ENCODE results near the gene HNRNPC. TPM values are rescaled to one million over a fixed set of nuclear protein-coding genes. Genes with fewer than 3 reads are reported as not detected.
"Not testable (repeated sequence)": the region's sequence is repeated elsewhere in the genome, so short reads cannot be mapped to it uniquely, and the experiment has no call there.

Gene HNRNPC
- polyA plus RNA-seq (ENCODE audit: insufficient read length in 12 of 12) = 100 to 1,000 TPM in 11 of 12 donors, not detected in 1; 385 to 728 (median 453) TPM
- long read RNA-seq, donor 1, transcript HNRNPC-205 (9 exons, 1,375 nt) = major isoform, 56 of 420 reads
- long read RNA-seq, donor 1, transcript HNRNPC-211 (9 exons, 1,784 nt) = minor isoform, 10 of 420 reads
- long read RNA-seq, donor 1, transcript HNRNPC-206 (3 exons, 724 nt) = minor isoform, 15 of 420 reads
- long read RNA-seq, donor 1, transcript HNRNPC-230 (8 exons, 1,371 nt) = minor isoform, 9 of 420 reads
- long read RNA-seq, donor 1, partial matches to known transcripts = 273 of 420 reads
- long read RNA-seq, donor 1, other reads (novel, unspliced or antisense) = 43 of 420 reads
- long read RNA-seq, donor 2, full-length matches to known transcripts = 55 of 250 reads
- long read RNA-seq, donor 2, partial matches to known transcripts = 168 of 250 reads
- long read RNA-seq, donor 2, other reads (novel, unspliced or antisense) = 27 of 250 reads
- long read RNA-seq, donor 3, full-length matches to known transcripts = 32 of 115 reads
- long read RNA-seq, donor 3, partial matches to known transcripts = 71 of 115 reads
- long read RNA-seq, donor 3, other reads (novel, unspliced or antisense) = 12 of 115 reads
- long read RNA-seq, donor 4, full-length matches to known transcripts = 24 of 91 reads
- long read RNA-seq, donor 4, partial matches to known transcripts = 57 of 91 reads
- long read RNA-seq, donor 4, other reads (novel, unspliced or antisense) = 10 of 91 reads
- long read RNA-seq, donor 5, full-length matches to known transcripts = 111 of 301 reads
- long read RNA-seq, donor 5, partial matches to known transcripts = 143 of 301 reads
- long read RNA-seq, donor 5, other reads (novel, unspliced or antisense) = 47 of 301 reads
- long read RNA-seq, donor 6, transcript HNRNPC-211 (9 exons, 1,784 nt) = minor isoform, 6 of 155 reads
- long read RNA-seq, donor 6, transcript HNRNPC-205 (9 exons, 1,375 nt) = major isoform, 22 of 155 reads
- long read RNA-seq, donor 6, partial matches to known transcripts = 88 of 155 reads
- long read RNA-seq, donor 6, other reads (novel, unspliced or antisense) = 27 of 155 reads
- long read RNA-seq, donor 7, transcript HNRNPC-205 (9 exons, 1,375 nt) = major isoform, 6 of 89 reads
- long read RNA-seq, donor 7, transcript HNRNPC-211 (9 exons, 1,784 nt) = minor isoform, 5 of 89 reads
- long read RNA-seq, donor 7, partial matches to known transcripts = 63 of 89 reads
- long read RNA-seq, donor 7, other reads (novel, unspliced or antisense) = 5 of 89 reads
- long read RNA-seq, donor 8, transcript HNRNPC-230 (8 exons, 1,371 nt) = minor isoform, 18 of 236 reads
- long read RNA-seq, donor 8, transcript HNRNPC-206 (3 exons, 724 nt) = minor isoform, 7 of 236 reads
- long read RNA-seq, donor 8, transcript HNRNPC-205 (9 exons, 1,375 nt) = major isoform, 34 of 236 reads
- long read RNA-seq, donor 8, transcript HNRNPC-211 (9 exons, 1,784 nt) = minor isoform, 6 of 236 reads
- long read RNA-seq, donor 8, partial matches to known transcripts = 106 of 236 reads
- long read RNA-seq, donor 8, other reads (novel, unspliced or antisense) = 51 of 236 reads
- long read RNA-seq, donor 9, full-length matches to known transcripts = 37 of 178 reads
- long read RNA-seq, donor 9, partial matches to known transcripts = 121 of 178 reads
- long read RNA-seq, donor 9, other reads (novel, unspliced or antisense) = 20 of 178 reads
- long read RNA-seq, donor 10, full-length matches to known transcripts = 81 of 216 reads
- long read RNA-seq, donor 10, partial matches to known transcripts = 93 of 216 reads
- long read RNA-seq, donor 10, other reads (novel, unspliced or antisense) = 42 of 216 reads
- long read RNA-seq, donor 11, full-length matches to known transcripts = 81 of 282 reads
- long read RNA-seq, donor 11, partial matches to known transcripts = 160 of 282 reads
- long read RNA-seq, donor 11, other reads (novel, unspliced or antisense) = 41 of 282 reads

DNA sequence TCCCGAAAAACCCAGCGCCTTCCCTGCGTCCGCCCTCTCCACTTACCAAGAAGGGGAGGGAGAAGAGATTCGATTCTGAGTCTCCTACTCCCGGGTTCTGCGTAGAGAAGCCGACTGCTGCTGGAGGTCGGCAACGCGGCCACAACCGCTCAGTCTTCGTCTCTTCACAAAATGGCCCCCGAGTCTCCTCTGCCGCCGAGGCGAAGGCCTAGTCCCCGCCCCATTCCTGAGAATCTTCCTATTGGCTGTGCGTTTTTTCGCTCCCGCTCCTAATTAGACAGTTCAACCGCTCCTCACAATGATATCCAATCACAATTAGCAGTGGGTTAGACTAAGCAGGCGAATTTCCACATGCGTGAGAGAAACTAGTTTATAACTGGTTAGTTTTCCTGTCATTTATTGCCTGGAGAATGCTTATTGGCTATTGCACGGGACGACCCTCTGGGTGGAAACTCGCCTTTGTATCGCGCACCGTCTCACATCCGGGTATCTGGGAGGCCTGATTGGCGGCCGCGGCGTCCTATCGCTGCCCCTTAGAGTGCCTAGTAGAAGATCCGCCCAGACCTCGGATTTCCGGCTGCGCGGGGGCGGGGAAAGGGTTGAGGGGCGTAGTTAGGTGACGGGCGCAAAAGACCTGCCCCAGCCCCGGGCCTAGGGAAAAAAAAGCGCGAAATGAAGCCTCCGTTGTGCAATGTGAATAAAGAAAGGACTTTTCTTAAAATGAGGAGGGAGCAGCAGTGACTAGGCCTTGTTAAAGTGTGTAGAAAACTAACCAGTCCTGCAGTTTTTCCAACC lies at the start of gene HNRNPC:
HNRNPC (minus strand) TSS at position 191 of the 795 bp plus-strand sequence. CDS start 35,249 bp downstream, outside the sequence.
- DNase-seq = peak; percentile 100

DNA sequence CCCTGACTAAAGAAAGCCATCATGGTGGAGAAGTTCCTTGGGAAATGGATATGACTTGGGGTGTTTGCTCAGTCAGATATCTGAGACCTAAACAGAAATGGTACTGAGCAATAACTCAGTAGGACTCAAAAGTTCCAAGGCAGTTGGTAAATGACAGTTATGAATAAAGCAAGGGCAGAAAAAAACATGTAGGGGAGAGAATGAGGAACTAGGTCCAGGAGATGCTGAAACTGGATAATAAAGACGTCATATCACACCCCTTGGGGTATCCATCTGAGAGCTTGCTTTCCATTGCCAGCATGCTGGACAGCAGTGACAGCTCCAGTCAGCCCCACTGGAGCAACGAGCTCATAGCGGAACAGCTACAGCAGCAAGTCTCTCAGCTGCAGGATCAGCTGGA lies 48.2 kb upstream of the HNRNPC start:
- no peak for DNase-seq

DNA sequence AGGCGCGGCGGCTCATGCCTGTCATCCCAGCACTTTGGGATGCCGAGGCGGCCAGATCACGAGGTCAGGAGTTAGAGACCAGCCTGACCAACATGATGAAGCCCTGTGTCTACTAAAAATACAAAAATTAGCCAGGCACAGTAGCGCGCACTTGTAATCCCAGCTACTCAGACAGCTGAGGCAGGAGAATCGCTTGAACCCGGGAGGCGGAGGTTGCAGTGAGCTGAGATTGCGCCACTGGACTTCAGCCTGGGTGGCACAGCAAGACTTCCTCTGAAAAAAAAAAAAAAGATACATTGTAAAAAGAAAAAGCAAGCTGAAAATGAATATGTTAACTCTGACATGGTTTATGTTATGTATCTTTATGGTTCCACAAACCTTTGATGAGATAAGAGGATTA lies 44.3 kb upstream of the HNRNPC start:
- DNase-seq = no peak

DNA sequence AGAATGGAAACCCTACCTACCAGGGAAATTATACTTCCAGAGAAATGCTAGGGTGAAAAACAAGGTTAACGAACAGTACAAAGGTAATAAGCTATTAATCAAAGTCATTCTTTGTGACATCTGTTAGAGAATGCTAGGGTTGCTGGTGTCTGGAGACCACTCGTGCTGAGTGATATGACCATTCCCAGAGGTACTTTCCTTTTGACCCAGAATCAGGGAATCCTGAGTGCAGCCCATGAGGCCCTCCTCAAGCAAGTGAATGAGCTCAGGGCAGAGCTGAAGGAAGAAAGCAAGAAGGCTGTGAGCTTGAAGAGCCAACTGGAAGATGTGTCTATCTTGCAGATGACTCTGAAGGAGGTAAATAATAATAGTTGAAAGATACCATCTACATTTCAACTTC lies 42.4 kb upstream of the HNRNPC start:
- no peak for DNase-seq

DNA sequence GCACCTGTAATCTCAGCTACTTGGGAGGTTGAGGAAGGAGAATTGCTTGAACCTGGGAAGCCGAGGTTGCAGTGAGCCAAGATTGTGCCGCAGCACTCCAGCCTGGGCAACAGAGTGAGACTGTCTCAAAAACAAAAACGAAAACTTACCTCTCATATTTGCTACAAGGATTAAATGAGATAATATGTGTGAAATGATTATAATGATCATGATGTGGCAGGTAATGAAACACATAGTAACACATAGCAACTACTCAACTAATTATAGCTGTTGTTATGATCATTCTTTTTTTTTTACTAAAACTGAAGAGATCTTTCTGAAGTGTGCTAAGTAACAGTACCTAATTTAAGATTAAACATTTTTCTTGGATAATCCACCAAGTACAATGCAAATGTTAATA lies 40.7 kb upstream of the HNRNPC start:
- DNase-seq = no peak

DNA sequence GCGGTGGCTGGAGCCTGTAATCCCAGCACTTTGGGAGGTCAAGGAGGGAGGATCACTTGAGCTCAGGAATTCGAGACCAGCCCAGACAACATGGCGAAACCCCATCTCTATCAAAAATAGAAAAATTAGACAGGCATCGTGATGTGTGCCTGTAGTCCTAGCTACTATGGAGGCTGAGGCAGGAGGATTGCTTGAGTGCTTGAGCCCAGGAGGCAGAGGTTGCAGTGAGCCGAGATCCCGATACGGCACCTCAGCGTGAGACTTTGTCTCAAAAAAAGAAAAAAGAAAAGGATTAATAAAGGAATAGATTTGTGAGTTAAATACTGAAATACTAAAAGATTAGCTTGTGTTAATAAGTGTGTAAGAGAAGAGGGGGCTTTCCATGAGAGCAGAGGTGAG lies 40.0 kb upstream of the HNRNPC start:
- no peak for DNase-seq

DNA sequence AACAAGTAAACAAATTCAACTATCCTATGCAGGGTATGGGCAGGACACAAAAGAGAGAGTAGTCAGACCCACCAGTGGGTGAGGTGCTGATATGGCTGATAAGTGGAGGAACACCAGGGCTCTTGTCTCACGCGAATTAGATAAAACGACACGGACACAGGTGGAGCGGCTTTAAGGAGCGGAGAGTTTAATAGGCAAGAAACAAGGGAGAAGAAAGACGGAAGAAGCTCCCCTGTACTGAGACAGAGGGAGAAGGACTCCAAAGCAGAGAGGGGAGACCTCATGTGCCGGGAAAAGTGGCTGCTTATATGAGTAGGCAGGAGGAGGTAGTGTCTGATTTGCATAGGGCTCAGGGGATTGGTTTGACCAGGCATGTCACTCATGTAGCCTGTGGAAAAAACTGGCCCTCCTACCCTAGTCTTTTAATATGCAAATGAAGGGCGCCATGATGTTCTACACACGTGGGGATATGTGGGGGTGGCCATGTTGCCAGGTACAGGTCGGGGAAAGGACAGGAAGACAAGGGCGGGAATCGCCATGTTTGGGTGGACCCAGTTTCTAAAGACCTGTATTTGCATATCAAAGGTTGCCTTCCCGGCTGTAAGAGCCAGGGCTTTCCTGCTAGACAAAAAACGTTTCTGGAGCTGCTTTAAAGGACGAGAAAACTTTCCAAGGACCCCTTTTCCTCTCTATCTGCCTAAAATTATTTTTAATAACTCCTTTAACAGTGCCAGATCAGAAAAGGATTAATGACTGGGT lies 39.4 kb upstream of the HNRNPC start:
- DNase-seq = peak; percentile 17

DNA sequence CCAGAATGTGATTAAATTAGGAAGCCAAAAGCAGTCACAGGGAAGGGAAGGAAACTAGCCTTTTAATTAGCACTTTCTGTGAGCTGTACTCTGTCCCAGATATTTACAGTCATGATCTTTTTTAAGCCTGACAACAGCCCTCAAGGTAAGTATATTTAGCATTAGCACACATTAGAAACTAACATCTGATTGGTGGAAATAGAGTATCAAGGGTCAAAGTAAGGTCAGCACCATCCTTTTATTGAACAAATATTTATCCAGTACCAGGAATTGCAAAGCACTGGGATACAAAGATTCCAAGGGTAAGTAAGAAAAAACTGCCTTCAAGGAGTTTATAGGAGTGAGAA lies 38.9 kb upstream of the HNRNPC start:
- DNase-seq = no peak

DNA sequence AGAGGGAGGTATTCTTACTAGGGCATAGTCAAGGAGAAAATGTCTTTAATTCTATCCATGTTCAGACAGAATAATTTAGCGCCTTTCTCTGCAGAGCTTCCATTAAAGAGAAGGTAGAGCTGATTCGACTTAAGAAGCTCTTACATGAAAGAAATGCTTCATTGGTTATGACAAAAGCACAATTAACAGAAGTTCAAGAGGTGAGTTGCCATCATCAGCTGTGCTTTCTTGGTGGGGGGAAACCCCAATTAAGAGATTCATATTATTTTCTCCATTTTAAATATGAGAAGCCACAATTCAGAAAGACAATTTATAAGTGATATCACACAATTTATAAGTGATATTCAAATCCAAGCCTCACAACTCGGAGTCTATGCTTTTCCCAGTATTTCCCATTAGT lies 38.4 kb upstream of the HNRNPC start:
- DNase-seq = no peak

DNA sequence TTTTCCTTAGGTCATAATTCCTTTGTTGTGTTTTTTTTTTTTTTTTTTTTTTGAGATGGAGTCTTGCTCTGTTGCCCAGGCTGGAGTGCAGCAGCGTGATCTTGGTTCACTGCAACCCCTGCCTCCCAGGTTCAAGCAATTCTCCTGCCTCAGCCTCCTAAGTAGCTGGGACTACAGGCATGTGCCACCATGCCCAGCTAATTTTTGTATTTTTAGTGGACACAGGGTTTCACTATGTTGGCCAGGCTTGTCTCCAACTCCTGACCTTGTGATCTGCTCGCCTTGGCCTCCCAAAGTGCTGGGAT lies 33.5 kb upstream of the HNRNPC start:
- DNase-seq = not testable (repeated sequence)

DNA sequence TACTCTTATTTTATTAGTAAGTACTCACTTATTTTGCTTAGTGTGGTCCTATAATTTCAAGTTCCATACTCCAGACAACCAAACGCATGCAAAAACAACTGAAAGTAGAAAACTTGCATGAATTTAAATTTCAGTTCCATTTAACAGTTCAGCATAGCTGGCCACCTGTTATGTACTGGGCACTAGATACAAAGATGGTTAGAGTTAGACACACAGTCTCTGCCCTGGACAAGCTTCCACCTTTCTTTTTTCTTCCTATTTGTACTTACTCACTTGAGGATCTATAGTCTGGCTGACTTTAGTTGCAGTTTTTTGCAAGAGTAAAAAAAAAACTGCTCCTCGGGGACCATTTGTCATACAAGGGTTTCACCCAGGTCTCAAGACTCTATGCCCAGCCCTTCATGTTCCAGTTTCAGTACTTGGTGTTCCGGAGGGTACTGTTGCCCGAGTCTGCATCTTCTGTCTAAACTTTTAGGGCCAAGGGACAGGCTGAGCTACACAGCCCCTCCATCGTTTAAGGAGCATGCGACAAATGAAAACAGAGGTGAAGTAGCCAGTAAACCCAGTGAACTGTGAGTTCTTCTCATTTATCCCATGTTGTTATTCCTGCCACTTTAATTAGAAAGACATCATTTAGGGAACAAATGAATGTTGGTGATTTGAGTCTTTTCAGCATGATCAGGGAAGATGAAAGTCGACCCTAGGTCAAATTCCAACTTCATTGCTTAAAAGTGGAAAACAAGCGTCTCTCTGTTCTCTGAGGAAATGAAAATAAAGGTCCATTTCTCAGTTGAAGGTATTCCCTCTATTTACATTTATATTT lies 33.0 kb upstream of the HNRNPC start:
- DNase-seq = no peak

DNA sequence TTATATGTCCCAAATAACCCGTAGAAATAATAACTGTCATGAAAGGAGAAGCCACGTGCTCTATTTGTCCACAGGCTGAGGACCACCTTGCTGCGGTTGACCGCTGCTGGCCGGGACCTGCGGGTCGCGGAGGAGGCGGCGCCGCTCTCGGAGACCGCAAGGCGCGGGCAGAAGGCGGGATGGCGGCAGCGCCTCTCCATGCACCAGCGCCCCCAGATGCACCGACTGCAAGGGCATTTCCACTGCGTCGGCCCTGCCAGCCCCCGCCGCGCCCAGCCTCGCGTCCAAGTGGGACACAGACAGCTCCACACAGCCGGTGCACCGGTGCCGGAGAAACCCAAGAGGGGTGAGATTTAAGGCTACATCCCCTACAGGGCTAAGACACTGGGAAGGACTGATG lies 31.6 kb upstream of the HNRNPC start:
- DNase-seq = no peak

DNA sequence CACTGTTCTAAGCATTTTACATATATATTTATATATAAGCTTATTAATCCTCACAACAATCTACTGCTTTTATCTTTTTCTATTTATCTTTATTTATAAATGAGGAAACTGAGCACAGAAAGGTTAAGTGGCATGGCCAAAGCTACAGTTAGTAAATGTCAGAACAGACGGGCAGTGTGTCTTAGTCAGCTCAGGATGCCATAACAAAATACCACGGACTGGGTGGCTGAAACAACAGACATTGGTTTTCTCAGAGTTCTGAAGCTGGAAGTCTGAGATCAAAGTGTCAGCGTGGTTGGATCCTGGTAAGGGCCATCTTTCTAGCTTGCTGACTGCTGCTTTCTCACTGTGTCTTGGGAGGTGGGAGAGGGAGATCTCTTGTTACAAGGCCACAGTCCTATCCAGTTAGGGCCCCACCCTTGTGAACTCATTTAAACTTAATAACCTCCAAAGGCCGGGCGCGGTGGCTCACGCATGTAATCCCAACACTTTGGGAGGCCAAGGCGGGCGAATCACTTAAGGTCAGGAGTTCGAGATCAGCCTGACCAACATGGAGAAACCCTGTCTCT lies 30.4 kb upstream of the HNRNPC start:
- DNase-seq = no peak

DNA sequence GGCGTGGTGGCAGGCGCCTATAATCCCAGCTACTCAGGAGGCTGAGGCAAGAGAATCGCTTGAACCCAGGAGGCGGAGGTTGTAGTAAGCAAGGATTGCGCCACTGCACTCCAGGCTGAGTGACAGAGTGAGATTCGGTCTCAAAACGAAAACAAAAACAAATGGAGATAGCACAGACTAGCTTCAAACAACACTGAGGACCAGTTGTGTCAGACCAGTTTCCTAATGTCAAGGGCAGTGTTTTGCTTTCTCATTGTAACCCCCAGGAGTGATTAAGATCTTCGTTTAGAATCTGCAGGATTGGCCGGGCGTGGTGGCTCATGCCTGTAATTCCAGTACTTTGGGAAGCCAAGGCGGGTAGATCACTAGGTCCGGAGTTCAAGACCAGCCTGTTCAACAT lies 29.1 kb upstream of the HNRNPC start:
- no peak for DNase-seq

DNA sequence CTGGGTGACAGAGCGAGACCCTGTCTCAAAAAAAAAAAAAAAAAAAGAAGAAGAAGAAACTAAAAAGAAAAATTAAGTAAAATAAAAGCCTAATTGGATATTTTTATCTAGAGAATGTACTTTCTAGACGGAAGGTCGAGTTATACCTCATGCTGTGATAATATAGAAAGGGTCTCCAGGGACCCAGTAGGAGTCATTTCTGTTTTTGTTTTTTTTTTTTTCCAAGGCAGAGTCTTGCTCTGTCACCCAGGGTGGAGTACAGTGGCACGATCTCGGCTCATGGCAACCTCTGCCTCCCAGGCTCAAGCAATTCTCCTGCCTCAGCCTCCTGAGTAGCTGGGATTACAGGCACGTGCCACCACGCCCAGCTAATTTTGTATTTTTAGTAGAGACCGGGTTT lies 24.8 kb upstream of the HNRNPC start:
- DNase-seq = not testable (repeated sequence)

DNA sequence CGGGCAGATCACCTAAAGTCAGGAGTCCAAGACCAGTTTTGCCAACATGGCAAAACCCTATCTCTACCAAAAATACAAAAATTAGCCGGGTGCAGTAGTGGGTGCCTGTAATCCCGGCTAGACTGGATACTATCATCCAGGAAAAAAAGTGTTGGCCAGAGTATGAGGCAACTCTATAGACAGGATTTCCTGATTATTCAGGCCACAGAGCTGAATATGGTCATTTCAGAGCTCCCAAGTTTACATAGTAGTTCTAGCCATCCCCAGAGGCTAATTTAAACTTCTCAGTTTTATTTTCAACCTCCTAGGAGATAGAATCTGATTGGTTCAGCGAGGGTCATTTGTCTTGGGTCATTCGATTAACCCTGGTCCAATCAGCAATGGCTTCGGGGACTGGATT lies 17.9 kb upstream of the HNRNPC start:
- DNase-seq = no peak

DNA sequence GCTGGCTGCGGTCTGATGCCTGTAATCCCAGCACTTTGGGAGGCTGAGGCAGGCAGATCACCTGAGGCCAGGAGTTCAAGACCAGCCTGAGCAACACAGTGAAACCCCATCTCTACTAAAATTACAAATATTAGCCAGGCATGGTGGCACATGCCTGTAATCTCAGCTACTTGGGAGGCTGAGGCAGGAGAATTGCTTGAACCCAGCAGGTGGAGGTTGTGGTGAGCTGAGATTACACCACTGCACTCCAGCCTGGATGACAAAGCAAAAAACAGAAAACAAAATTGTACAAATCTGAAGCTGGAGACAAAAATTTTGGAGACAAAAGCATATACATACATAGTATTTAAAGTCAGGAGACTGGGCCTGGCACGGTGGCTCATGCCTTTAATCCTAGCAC lies 17.3 kb upstream of the HNRNPC start:
- DNase-seq = not testable (repeated sequence)

DNA sequence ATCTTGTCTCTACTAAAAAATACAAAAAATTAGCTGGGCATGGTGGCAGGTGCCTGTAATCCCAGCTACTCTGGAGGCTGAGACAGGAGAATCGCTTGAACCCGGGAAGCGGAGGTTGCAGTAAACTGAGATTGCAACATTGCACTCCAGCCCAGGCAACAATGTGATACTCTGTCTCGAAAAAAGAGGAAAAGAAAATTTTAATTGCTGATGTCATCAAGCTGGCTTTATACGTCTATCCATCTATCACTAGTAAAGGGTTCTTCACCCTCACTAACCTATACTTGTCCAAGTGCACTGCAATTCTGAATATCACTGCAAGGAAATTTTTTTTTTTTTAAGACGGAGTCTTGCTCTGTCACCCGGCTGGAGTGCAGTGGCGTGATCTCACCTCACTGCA lies 12.7 kb upstream of the HNRNPC start:
- not testable (repeated sequence) for DNase-seq

Measured in muscle of arm (tissue), 14 donors.